HG03039 (cell line): ENCODE data around the gene PDPR.
"Not testable (repeated sequence)": the region's sequence is repeated elsewhere in the genome, so short reads cannot be mapped to it uniquely, and the experiment has no call there.

Experiments used
- ATAC-seq: cut with Tn5 transposase; IDR thresholded peaks from one replicate; pipeline ENCODE4 v1.9.1; 2021; ENCODE audit warnings: mild to moderate bottlenecking, moderate library complexity; ENCODE audit not compliant: unreplicated experiment

The PDPR gene

DNA sequence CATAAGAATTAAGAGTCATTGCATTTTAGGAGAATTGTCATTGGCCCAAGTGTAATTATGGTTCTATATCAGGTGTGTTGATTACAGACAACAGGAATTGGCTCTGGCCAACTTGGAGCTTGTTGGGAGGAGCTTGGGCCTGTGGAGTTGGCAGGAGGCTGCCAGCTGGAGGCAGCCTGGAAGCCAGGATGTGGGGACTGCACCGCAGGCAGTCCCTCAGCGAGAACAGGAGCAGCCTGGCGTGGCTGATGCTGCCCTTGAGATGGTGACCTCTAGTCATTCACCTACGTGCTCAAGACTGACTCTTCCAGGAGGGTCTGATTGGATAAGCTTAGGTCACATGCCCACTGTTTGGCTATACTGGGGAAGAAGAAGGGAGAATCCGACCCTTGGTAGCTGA lies 13.6 kb downstream of the PDPR start:
- not testable (repeated sequence) for ATAC-seq

DNA sequence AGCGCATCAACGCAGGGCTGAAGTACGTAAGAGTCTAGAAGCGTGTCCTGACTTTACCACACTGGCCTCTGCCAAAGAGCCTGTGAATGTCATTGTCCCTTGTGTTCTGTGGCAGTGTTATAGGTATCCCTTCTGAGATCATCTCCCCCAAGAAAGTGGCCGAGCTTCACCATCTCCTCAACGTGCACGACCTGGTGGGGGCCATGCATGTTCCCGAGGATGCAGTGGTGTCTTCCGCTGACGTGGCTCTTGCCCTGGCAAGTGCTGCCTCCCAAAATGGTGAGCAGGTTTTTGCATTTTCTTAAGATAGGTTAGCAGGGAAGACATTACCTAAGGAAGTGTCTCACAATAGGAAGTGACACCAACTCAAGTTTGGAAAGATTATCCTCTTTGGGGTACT lies 14.7 kb downstream of the PDPR start:
- ATAC-seq, result not testable (repeated sequence)

DNA sequence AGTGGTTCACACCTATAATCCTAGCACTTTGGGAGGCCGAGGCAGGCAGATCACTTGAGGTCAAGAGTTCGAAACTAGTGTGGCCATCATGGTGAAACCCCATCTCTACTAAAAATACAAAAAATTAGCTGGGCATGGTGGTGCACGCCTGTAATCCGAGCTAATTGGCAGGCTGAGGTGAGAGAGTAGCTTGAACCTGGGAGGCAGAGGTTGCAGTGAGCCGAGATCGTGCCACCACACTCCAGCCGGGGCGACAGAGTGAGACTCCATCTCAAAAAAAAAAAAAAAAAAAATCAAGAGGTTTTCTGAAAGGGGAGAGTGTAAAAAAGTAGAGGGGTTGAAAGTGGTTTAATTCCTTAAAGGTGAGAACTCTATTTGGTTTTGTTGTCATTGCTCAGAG lies 21.7 kb downstream of the PDPR start:
- ATAC-seq, result not testable (repeated sequence)

DNA sequence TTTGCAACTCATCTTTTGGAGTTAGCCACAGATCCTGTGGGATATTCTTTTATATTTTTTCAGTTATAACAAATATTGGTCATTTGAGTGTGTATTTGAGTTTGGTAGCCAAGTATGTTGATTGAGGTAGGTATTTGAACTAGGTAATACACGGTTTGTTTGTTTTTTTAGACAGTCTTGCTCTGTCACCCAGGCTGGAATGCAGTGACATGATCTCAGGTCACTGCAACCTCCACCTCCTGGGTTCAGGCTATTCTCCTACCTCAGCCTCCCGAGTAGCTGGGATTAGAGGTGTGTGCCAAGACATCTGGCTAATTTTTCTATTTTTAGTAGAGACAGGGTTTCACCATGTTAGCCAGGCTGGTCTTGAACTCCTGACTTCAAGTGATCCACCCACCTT lies 22.5 kb downstream of the PDPR start:
- not testable (repeated sequence) for ATAC-seq

DNA sequence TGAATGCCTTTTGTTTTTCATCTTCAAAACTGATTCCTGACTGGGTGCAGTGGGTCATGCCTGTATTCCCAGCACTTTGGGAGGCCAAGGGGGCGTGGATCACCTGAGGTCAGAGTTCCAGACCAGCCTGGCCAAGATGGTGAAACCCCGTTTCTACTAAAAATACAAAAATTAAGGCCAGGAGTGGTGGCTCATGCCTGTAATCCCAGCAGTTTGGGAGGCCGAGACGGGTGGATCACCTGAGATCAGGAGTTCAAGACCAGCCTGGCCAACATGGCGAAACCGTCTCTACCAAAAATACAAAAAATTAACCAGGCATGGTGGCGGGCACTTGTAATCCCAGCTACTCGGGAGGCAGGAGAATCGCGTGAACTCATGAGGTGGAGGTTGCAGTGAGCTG lies 28.6 kb downstream of the PDPR start:
- not testable (repeated sequence) for ATAC-seq

DNA sequence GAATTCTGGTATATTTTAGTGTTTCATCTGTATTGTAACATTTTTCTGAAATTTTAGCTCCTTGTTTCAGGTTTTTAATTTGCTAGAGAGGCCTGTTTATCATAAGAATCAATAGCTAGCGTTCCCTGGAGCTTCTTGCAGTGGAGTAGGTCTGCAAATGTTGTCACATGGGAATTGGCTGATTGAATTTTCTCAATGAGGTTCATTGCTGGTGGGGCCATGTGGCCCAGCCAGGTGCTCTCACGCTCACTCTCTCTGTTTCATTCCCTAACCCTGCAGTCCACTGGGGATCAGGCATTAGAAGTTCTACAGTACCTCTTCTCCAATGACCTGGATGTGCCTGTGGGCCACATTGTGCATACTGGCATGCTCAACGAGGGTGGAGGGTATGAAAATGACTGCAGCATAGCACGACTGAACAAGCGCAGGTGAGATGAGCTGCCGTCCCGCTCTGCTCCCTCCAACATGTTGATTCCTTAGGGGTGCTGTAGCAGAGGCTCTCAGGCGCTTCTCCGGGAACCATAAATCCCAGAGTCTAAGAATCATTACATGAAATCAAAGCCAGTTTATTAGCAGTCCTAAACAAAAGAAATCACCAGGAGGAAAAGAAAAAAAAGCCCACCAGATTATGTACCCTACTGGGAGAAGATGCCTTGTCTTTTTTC lies 29.2 kb downstream of the PDPR start:
- ATAC-seq, result not testable (repeated sequence)

DNA sequence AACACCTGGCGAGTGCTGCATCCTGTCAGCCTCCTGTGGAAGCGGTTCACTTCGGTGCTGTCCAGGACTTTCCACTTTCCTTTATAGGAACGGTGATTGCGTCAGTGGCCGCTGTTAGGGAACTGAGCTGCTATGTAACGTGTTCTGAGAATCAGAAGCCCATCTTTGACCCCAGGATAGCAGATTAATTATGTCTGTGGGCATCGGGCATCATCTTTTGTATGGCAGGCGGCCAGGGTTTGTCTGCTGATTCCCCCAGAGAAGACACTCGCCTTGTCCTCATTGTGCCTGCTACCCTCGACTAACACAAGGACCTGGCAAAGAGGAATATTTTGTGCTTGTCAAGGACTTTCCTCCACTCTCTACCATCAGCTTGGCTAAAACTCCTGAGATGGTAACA lies 33.7 kb downstream of the PDPR start:
- not testable (repeated sequence) for ATAC-seq

DNA sequence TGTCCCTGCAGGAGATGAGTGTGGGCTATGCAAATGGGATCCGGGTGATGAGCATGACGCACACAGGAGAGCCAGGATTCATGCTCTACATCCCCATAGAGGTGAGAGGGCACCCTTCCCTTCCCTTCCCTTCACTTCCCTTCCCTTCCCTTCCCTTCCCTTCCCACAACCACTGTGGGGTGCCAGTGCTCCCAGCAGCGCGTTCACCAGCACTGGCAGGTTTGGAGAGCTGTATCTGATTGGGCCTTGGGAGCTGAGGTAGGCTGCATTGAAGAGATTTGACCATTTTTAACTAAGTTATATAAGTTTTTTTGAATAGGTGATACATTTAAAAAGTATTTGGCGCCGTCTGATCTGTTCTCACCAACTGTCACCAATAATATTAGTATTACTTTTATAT lies 34.3 kb downstream of the PDPR start:
- ATAC-seq, result not testable (repeated sequence)

DNA sequence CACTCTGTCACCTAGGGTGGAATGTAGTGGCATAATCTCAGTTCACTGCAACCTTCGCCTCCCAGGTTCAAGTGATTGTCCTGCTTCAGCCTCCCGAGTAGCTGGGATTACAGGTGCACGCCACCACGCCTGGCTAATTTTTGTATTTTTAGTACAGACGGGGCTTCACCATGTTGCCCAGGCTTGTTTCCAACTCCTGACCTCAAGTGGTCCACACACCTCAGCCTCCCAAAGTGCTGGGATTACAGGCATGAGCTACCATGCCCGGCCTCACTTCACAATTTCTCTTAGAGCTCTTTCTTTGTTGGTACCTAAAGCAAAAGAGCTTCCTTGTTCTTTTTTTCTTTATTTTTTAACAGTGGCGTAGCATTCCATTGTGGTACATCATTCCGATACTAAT lies 35.2 kb downstream of the PDPR start:
- not testable (repeated sequence) for ATAC-seq

DNA sequence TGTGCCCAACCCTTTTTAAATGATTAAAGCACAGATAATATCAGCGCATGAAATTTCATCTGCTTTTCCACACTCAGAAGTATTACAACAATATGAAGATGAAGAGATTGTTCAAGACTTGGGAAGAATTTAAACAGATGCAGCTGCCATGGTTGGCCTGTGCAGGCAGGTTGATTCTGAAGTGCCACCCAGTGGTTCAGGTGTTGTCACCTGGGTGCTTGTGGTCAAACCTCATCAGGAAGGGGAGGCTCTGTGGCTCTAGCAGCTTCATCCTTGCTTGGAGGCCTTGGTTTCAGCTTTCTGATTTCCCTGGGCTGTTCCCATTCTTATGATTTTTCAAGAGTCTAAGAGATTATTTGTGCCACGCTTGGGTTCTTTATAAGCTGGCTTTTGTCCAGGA lies 37.3 kb downstream of the PDPR start:
- no peak for ATAC-seq

DNA sequence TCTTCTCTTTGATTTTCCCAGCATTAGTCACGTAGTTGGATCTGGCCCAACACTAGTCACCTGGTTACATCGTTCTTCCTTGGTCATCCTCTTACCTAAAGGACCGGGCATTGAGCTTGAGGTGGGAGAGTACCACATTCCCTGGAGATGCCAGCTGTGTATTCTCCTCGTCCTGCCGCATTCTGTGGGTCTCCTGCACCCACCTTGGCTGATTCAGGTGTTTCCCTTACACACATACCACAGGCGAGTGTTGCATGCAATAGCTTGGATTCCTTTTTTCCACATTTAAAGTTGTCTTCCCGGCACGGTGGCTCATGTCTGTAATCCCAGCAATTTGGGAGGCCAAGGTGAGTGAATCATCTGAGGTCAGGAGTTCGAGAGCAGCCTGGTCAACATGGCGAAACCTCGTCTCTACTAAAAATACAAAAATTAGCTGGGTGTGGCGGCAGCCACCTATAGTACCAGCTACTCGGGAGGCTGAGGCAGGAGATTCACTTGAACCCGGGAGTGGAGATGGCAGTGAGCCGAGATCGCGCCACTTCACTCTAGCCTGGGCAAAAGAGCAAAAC lies 37.9 kb downstream of the PDPR start:
- no peak for ATAC-seq

DNA sequence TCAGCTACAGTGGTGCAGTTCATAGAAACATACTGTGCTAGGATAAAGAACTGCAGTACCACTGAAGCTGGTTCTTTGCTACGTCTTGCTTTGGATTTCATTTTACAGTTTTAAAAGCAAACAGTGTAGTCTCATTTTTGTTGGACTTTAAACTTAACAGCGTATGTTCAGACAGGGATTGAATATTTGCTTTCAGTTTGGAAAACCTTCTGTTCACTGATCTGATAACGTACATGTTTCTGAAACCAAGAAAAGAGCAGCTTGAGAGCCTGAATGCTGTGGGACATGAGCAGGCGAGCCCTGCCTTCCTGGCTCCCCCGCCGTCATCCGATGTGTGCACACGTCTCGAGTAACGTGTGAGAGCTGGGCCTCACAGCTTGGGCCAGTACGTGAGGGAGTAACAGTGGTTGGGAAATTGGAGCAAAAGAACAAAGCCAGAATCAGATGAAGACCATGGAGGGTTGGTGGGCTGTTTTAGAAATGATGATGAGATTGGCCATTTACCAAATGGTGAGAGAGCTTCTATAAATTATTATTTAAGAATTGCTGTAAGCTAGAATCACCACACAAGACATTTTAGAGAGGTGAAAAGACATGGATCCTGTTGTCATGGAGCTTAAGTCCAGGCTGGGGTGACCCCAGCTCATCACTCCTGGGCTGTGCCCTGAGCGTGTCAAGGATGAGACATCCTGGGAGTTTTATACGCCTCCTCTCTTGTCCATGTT lies 38.6 kb downstream of the PDPR start:
- no peak for ATAC-seq

DNA sequence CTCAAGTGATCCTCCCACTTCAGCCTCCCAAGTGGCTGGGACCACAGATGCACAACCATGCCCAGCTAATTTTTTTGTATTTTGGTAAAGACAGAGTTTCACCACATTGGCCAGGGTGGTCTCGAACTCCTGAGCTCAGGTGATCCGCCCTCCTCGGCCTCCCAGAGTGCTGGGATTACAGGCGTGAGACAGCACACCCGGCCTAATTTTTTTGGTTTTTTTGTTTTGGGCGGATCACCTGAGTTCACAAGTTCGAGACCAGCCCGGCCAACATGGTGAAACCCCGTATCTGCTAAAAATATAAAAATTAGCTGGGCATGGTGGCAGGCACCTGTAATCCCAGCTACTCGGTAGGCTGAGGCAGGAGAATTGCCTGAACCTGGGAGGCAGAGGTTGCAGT lies 40.6 kb downstream of the PDPR start:
- ATAC-seq, result not testable (repeated sequence)

DNA sequence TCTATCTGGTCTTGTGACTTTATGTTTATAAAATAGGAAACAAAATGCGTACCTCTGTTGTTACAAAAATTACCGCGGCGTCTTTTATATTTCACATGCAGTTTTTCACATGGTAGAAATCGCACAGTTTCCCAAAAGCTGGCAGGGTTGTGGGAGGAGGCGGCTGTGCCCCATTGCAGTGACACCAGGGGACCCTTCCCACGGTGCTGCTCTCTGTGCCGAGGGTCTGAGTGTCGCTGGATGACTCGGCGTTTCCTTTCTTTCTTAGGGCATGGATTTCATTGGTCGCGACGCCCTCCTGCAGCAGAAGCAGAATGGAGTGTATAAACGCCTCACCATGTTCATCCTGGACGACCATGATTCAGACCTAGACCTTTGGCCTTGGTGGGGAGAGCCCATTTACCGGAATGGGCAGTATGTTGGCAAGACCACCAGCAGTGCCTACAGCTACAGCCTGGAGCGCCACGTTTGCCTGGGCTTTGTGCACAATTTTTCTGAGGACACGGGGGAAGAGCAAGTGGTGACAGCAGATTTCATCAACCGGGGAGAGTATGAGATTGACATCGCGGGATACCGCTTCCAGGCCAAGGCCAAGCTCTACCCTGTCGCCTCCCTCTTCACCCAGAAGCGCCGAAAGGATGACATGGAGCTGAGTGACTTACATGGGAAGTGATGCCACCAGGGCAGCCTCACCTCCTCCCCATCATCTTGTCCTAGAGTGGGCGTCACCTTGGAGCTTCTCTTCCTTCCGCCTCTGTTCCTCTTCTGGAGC lies 42.3 kb downstream of the PDPR start:
- no peak for ATAC-seq

DNA sequence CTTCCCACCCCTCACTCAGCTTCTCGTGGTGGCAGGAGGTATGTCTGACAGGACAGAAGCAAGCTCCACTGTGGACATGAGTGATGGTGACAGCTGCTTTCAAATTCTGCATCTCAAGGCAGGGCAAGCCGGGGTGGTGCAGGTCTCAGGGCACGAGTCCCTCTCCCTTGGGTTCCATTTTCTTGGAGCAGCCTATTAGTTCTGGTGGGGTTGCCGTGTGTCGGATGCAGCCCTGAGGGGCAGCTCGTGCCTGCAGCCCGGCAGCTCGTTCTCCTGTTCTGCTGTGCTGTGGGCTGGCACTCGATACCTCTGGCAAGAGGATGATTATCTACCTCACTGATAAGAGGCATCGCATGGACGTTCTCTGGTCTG lies 43.0 kb downstream of the PDPR start:
- no peak for ATAC-seq

DNA sequence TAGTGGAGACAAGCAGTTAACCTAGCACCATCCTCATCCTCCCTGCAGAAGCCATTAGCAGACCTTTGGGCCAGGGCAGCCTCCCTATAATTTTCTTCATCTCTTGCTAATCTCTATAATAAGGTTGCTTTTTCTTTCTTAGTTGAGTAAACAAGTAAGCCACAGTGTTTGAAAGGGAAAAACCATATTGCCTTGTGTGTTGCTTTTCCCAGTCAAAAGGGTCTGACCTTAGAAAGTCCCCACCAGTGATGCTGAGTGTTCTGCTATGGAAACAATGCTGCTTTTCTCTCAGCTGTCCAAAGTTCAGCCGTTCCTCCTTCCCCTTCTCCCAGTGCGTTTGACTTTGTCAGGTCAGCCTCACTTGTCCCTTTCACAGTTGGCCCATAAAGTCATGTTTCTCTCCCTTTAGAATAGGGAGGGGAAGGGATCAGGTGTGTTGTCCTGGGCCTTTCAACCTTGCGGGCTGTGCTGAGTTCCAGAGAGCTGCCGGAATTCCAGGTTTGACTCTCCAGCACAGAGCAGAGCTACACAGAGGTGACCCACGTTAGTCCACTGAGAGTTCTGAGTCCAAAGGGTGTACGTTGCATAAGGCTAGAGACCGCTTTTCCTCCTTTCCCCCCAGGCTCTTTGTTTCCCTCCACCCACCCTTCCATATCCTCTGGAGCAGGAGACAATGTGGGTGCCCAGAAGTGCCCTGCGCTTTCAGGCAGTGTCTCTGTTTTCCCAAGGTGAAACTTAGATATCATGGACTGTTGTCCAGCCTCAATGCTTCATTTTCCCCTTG lies 43.5 kb downstream of the PDPR start:
- ATAC-seq, result no peak

DNA sequence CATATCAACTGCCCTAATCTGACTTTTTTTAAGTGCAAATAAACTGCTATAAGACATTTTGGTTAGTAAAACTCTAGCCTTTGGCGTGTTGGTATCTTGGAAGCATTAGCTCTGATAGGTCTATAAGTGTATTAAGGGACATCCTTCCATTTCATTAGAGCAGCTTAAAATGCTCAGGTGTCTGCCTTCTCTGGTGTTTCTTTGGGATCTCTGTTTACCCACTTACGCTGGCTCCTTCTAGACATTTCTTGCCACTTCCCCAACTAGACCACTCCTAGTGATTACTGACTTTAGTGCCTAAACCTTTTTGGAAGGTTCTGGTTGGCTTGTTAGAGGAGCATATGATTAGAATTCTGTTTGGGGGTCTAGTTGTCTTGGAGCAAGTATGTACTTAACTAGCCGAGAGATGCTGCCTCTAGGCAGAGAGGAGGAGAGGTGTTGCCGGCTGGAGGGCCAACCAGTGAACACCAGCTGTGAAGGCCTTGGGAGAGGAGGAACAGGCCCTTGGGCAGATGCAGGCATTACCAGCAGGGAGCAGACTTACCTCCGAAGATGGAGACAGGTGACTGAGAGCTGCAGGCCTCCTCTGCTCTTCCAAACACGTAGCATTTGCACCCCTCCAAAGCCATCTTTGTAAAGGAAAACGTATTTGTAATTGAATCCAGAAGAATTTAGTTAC lies 44.3 kb downstream of the PDPR start:
- ATAC-seq, result no peak

DNA sequence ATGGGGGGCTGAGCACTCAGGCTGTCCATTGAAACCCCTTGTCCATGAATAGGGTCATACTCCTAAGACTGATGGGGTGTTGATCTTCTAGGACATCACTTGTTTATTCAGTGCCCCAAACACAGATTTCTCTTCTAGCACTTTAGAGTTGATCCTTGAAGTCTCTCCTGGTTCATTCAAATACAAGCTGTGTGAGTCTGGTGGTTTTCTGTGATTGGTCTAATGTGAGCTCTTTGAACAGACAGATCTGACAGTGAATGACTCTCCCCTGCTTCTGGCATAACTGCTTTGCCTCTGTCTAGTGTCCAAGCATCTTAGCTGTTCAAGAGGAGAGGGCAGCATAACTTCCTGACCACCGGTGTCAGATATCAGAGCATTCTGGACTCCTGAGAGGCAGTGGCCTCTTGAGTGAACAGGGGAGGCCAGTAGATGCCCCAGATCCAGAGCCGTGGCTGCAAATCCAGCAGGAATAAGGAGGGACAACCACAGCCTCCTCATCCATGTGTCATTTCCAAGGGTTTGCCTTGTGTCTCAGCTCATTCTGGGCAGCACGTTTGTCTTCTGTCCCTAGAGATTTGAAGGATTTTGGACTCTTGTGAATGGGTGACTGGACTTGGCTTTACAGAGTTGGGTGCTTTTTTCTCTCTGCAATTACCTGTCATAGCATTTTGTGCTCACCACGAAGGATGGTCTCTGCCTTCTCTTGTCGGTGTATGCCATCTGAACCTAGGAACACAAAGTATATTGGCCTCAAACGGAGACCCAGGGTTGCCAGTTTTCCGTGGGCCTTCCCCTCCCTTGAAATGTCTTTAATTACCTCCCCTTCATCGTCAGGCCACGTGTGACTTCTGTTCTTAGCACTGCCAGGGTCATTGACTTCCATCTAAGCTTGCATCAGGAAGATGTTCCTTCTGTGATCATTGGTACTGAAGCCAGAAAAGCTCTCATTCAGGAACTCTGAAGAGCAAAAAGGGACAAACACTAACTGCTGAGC lies 45.5 kb downstream of the PDPR start:
- ATAC-seq, result no peak

DNA sequence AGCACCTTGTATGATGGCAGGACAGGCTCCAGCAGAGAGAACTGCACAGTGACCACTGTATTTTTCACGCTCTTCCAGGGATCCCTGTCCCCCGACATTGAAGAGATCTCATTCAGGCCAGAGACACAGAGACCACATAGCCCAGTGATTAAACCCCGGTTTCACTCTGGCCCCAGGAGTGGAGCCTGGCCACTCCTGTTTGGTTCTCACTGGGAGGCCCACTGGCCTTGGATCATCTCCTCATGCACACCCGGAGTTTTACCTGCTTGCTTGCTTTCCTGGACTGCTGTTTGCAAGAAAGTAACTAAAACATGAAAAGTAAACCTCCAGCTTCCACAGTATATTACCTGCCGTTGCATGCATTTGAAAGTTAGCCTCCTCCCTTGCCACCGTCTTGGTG lies 46.3 kb downstream of the PDPR start:
- ATAC-seq, result no peak
